HepG2 (cell line): ENCODE data around the gene MTHFS. TPM values are rescaled to one million over a fixed set of nuclear protein-coding genes. Genes with fewer than 3 reads are reported as not detected.

Experiments used
- AGO2 ChIP-seq: fragments of 200-400 bp; formaldehyde crosslinking; optimal IDR thresholded peaks from 2 replicates; pipeline ENCODE3; 2017; ENCODE audit warnings: mild to moderate bottlenecking, low read depth, low read length, moderate library complexity
- BCLAF1 ChIP-seq: fragments of 450-650 bp; IDR thresholded peaks from 2 replicates; pipeline ENCODE4 v1.6.1; 2017; ENCODE audit warnings: mild to moderate bottlenecking
- BORCS8-MEF2B ChIP-seq: sonication (generic); formaldehyde crosslinking; IDR thresholded peaks from 2 replicates; pipeline ENCODE4 v1.8.0; 2022; ENCODE audit warnings: mild to moderate bottlenecking, missing genetic modification reagents
- ETV5 ChIP-seq: IDR thresholded peaks from 2 replicates; pipeline ENCODE4 v1.6.1; 2018; ENCODE audit warnings: missing biosample characterization, missing genetic modification reagents, inconsistent platforms, borderline replicate concordance
- ONECUT2 ChIP-seq: sonication (generic); formaldehyde crosslinking; IDR thresholded peaks from 2 replicates; pipeline ENCODE4 v1.4.0; 2020; ENCODE audit warnings: missing genetic modification reagents
- PAWR ChIP-seq: sonication (generic); formaldehyde crosslinking; IDR thresholded peaks from 2 replicates; pipeline ENCODE4 v1.4.0; 2020; ENCODE audit warnings: missing genetic modification reagents, mild to moderate bottlenecking, borderline replicate concordance
- RARG ChIP-seq: sonication (generic); formaldehyde crosslinking; IDR thresholded peaks from 2 replicates; pipeline ENCODE4 v1.4.0; 2020; ENCODE audit warnings: low read depth, mild to moderate bottlenecking, missing genetic modification reagents
- STAT6 ChIP-seq: sonication (generic); formaldehyde crosslinking; IDR thresholded peaks from 2 replicates; pipeline ENCODE4 v1.4.0; 2020; ENCODE audit warnings: missing genetic modification reagents, mild to moderate bottlenecking, borderline replicate concordance
- TRIM24 ChIP-seq: sonication (generic); formaldehyde crosslinking; IDR thresholded peaks from 2 replicates; pipeline ENCODE4 v1.8.0; 2022; ENCODE audit warnings: mild to moderate bottlenecking, missing genetic modification reagents
- ZBTB14 ChIP-seq: sonication (generic); formaldehyde crosslinking; IDR thresholded peaks from 2 replicates; pipeline ENCODE4 v1.4.0; 2020; ENCODE audit warnings: missing genetic modification reagents
- ZNF280B ChIP-seq: sonication (generic); formaldehyde crosslinking; IDR thresholded peaks from 2 replicates; pipeline ENCODE4 v1.5.0; 2020; ENCODE audit warnings: missing genetic modification reagents, mild to moderate bottlenecking, borderline replicate concordance
- ZNF33A ChIP-seq: sonication (generic); formaldehyde crosslinking; IDR thresholded peaks from 2 replicates; pipeline ENCODE4 v1.5.1; 2020; ENCODE audit warnings: missing genetic modification reagents, mild to moderate bottlenecking, moderate library complexity, borderline replicate concordance
- ZNF350 ChIP-seq: sonication (generic); formaldehyde crosslinking; IDR thresholded peaks from 2 replicates; pipeline ENCODE4 v1.4.0; 2020; ENCODE audit warnings: mild to moderate bottlenecking, low read depth, missing genetic modification reagents, borderline replicate concordance
- ZNF367 ChIP-seq: sonication (generic); formaldehyde crosslinking; IDR thresholded peaks from 2 replicates; pipeline ENCODE4 v1.4.0; 2020; ENCODE audit warnings: missing genetic modification reagents, borderline replicate concordance
- ZNF451 ChIP-seq: sonication (generic); formaldehyde crosslinking; IDR thresholded peaks from 2 replicates; pipeline ENCODE4 v1.5.0; 2020; ENCODE audit warnings: mild to moderate bottlenecking, missing genetic modification reagents
- ZNF563 ChIP-seq: sonication (generic); formaldehyde crosslinking; IDR thresholded peaks from 2 replicates; pipeline ENCODE4 v1.8.0; 2022; ENCODE audit warnings: mild to moderate bottlenecking, moderate library complexity, missing genetic modification reagents
- ZNF619 ChIP-seq: sonication (generic); formaldehyde crosslinking; IDR thresholded peaks from 2 replicates; pipeline ENCODE4 v1.4.0; 2020; ENCODE audit warnings: mild to moderate bottlenecking, missing genetic modification reagents
- polyA plus RNA-seq, 8 experiments: library from polyadenylated mRNA; depleted of rRNA in 3 of 8; stranded (reverse) in 7 of 8; unstranded in 1 of 8; fragments of >200 nt; fragmentation: Illumina TruSeq in 4 of 8; extraction: Trizol in 4 of 8; gene quantifications; 2 replicates each; pipeline versions ENCODE4 v1.2.1 to v1.2.3, GENCODE V29; 2011 to 2016; ENCODE audit warnings: low read depth in 4 of 8, missing spikeins in 1 of 8, mixed read lengths in 1 of 8; ENCODE audit not compliant: insufficient read depth in 1 of 8
- total RNA-seq, 5 experiments: library from RNA; depleted of rRNA; stranded (reverse); fragments of >200 nt; fragmentation: Illumina TruSeq; extraction: Trizol; gene quantifications; 2 replicates each; pipeline ENCODE4 v1.2.3, GENCODE V29; 2016; ENCODE audit warnings: low read depth in 1 of 5
- TF ChIP-seq, protein P1 (sequence below): sonication (generic); formaldehyde crosslinking; IDR thresholded peaks from 2 replicates; pipeline ENCODE4 v1.4.0; 2020; ENCODE audit warnings: missing genetic modification reagents

Gene MTHFS
- total and polyA plus RNA-seq, 2 of the 13 experiments (the other 11 are each of a cell fraction or from before 2014, with no cell fraction given): 37.0 to 49.7 TPM

- TF ChIP-seq STAT6 (CRISPR knock-in tag) (no peak; the same call in 1 of the 2 replicates), ZNF280B (CRISPR knock-in tag) (no peak), ZNF33A (0 out of 2 replicates have a peak, but pooled peaks have one; percentile 25), AGO2 (peak; percentile 82), ZNF563 (CRISPR knock-in tag) (no peak), ZNF619 (CRISPR knock-in tag) (no peak), ZBTB14 (CRISPR knock-in tag) (0 out of 2 replicates have a peak, but pooled peaks have one; percentile 14), ZNF367 (CRISPR knock-in tag) (0 out of 2 replicates have a peak, but pooled peaks have one; percentile 61), ETV5 (CRISPR knock-in tag) (peak; percentile 83), PAWR (no peak), ZNF451 (CRISPR knock-in tag) (0 out of 2 replicates have a peak, but pooled peaks have one; percentile 30), TRIM24 (CRISPR knock-in tag) (no peak), ZNF350 (peak; percentile 61; the same call in 1 of the 2 replicates), RARG (CRISPR knock-in tag) (no peak), ONECUT2 (no peak), BCLAF1 (no peak), BORCS8-MEF2B (peak; percentile 37; the same call in 1 of the 2 replicates)
- TF ChIP-seq, protein P1, sequence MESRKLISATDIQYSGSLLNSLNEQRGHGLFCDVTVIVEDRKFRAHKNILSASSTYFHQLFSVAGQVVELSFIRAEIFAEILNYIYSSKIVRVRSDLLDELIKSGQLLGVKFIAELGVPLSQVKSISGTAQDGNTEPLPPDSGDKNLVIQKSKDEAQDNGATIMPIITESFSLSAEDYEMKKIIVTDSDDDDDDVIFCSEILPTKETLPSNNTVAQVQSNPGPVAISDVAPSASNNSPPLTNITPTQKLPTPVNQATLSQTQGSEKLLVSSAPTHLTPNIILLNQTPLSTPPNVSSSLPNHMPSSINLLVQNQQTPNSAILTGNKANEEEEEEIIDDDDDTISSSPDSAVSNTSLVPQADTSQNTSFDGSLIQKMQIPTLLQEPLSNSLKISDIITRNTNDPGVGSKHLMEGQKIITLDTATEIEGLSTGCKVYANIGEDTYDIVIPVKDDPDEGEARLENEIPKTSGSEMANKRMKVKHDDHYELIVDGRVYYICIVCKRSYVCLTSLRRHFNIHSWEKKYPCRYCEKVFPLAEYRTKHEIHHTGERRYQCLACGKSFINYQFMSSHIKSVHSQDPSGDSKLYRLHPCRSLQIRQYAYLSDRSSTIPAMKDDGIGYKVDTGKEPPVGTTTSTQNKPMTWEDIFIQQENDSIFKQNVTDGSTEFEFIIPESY (CRISPR knock-in tag): no peak
Measured at GRCh38 chr15:79923515-79924169, 26.8 kb upstream of the MTHFS start (continued).
